ENCODE results near the gene GTF3C4.

Gene GTF3C4

GRCh38 chr9:132739710-132740310 is 69.5 kb downstream of the GTF3C4 start:
- no peak for DNase-seq

- DNase-seq = no peak
These were observed 70.5 kb downstream of the GTF3C4 start for GRCh38 chr9:132740526-132741309.

GRCh38 chr9:132742821-132743311 is 72.6 kb downstream of the GTF3C4 start:
- DNase-seq = no peak

GRCh38 chr9:132743931-132744479 is 73.7 kb downstream of the GTF3C4 start:
- DNase-seq = no peak
